Loucy (cell line): ENCODE measurements around the gene RHOF.
A peak's percentile ranks its signal among the peaks of the same experiment; 100 is the strongest.

ENCODE experiments used
- H2AFZ ChIP-seq: fragments of 200-600 bp; sonication (generic); 2 replicates; pipeline ENCODE4 v1.6.0; 2016; ENCODE audit warnings: antibody characterized with exemption, mild to moderate bottlenecking, low read length, moderate library complexity
- H3F3A ChIP-seq: fragments of 200-600 bp; 2 replicates; pipeline ENCODE4 v1.6.0; 2016; ENCODE audit warnings: antibody characterized with exemption, low read depth, mild to moderate bottlenecking
- H3K27me3 ChIP-seq: fragments of 200-600 bp; sonication (generic); 2 replicates; pipeline ENCODE4 v1.6.1; 2014; ENCODE audit warnings: low read length, mild to moderate bottlenecking; ENCODE audit not compliant: insufficient read depth, poor library complexity, severe bottlenecking
- H3K36me3 ChIP-seq: fragments of 200-600 bp; sonication (generic); 2 replicates; pipeline ENCODE4 v1.6.1; 2016; ENCODE audit warnings: low read length; ENCODE audit not compliant: insufficient read depth
- H3K4me1 ChIP-seq: fragments of 200-600 bp; sonication (generic); 2 replicates; pipeline ENCODE4 v1.5.1; 2014; ENCODE audit warnings: low read length, mild to moderate bottlenecking; ENCODE audit not compliant: insufficient read depth, poor library complexity, severe bottlenecking
- H3K4me2 ChIP-seq: fragments of 200-600 bp; sonication (generic); 2 replicates; pipeline ENCODE4 v1.6.0; 2014; ENCODE audit warnings: antibody characterized with exemption, low read length, low read depth, mild to moderate bottlenecking; ENCODE audit not compliant: poor library complexity, severe bottlenecking
- H3K4me3 ChIP-seq: fragments of 200-600 bp; sonication (generic); 2 replicates; pipeline ENCODE4 v1.5.1; 2014; ENCODE audit warnings: low read length, mild to moderate bottlenecking, mixed read lengths; ENCODE audit not compliant: poor library complexity, severe bottlenecking
- H3K79me2 ChIP-seq: fragments of 200-600 bp; sonication (generic); 2 replicates; pipeline ENCODE4 v1.6.1; 2014; ENCODE audit warnings: low read length; ENCODE audit not compliant: insufficient read depth
- H3K9ac ChIP-seq: fragments of 200-600 bp; sonication (generic); 2 replicates; pipeline ENCODE4 v1.6.0; 2014; ENCODE audit warnings: mild to moderate bottlenecking, low read depth, low read length, moderate library complexity; ENCODE audit not compliant: poor library complexity, severe bottlenecking
- H3K9me2 ChIP-seq: fragments of 200-600 bp; sonication (generic); replicated peaks from 2 replicates; pipeline ENCODE4 v1.6.1; 2016; ENCODE audit warnings: low read depth, low read length, mixed read lengths
- H3K9me3 ChIP-seq: fragments of 200-600 bp; sonication (generic); 2 replicates; pipeline ENCODE4 v1.6.1; 2014; ENCODE audit warnings: mild to moderate bottlenecking, antibody characterized with exemption, low read length, low read depth; ENCODE audit not compliant: insufficient read depth
- H4K20me1 ChIP-seq: fragments of 200-600 bp; sonication (generic); 2 replicates; pipeline ENCODE4 v1.6.0; 2014; ENCODE audit warnings: antibody characterized with exemption, low read length, mild to moderate bottlenecking; ENCODE audit not compliant: insufficient read depth, poor library complexity, severe bottlenecking
- EZH2phosphoT487 ChIP-seq: fragments of 200-600 bp; IDR thresholded peaks from 2 replicates; pipeline ENCODE4 v1.6.1; 2018; ENCODE audit warnings: antibody characterized with exemption, mild to moderate bottlenecking, moderate library complexity, borderline replicate concordance
- TF ChIP-seq, protein P1 (sequence below): fragments of 200-600 bp; sonication (generic); conservative IDR thresholded peaks from 2 replicates; pipeline ENCODE4 v1.5.1; 2014; ENCODE audit warnings: mild to moderate bottlenecking, antibody characterized with exemption, low read length

Gene RHOF

DNA sequence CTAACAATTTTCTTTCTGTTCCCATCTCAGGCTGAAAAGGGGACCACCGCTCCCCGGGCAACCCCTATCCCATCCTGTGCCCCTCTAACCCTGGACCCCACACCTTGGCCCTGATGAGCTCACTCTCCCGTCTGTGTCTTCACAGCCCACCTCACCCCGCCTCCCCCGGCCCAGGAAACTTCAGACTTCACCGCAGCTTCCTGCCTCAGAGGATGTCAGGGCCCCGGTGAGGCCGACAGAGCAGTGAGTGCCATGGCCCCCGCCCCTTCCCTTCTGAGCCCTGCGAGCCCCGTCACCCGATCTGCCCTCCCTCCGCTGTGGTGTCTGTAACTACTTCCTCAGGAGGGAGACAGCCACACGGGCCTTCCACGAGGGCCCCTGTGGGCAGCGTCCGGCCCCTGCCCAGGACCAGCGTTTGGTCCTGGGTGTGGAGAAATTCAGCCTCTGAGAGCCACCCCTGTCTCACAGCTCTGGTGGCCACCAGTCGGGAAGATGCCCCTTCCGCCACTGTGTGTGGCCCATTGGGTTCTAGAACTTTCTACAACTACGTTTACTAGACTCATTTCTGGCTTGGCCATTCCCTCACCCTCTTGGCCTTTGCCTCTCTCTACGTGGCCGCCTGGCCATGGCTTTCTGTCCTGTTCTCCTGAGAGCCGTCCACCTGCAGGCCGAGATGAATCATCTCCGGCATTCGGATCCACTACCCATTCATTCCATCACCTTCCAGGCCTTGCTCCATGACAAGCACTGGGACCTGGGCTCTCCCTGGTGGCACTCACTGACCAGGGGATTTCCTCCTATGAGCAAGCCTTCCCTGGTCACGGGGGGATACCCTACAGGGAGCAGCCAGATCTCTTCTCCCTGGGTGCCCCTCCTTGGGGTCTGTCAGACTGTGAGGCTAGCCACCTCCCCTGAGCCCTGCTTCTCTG lies 3.4 kb downstream of the RHOF start:
- H2AFZ ChIP-seq, result 0 out of 2 replicates have a peak overlapping the region, but pooled peaks have one; percentile 12
- peak overlapping the region; percentile 72 for H3K4me3 ChIP-seq
- peak overlapping the region; percentile 95 for H3K4me2 ChIP-seq

DNA sequence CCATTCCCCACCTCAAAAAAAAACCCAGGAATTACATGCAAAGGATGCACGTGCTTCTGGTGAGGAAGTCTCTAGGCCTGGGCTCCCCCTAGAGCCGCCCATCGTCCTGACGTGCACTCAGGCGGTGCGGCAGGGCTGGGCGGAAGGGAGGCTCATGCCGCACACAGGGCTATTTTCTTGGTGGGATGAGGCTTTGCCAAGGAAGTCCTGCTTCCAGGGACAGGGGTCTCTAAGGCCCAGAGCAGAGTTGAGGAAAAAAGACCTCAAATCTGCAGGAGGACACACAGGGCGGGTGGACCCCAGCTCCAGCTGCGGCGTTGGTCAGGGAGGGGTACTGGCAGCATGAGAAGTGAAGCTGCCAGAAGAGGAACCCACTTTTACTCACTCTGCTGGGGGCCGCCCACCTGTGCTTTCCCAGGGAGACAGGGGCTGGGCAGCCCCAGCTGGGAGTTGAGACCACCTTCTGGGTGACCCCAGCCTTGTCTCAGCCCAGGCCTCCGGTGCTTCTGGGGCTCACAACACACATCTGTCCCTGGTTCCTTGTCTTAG lies 4.2 kb downstream of the RHOF start:
- Histone ChIP-seq H3K79me2 (peaks cover 82% of the 10 kb centered on the region), H3K4me2 (peak overlapping the region; percentile 95), H2AFZ (no peak overlapping the region), H3K4me1 (peaks cover 59% of the 10 kb centered on the region), H3F3A (peaks cover 3% of the 10 kb centered on the region; the same call in 1 of the 2 replicates), H3K4me3 (peak overlapping the region; percentile 72), H4K20me1 (peaks cover 29% of the 10 kb centered on the region), H3K9me3 (no peaks in the 10 kb centered on the region), H3K27me3 (no peaks in the 10 kb centered on the region), H3K36me3 (peaks cover 5% of the 10 kb centered on the region; the same call in 1 of the 2 replicates), H3K9me2 (no peaks in the 10 kb centered on the region), H3K9ac (peak overlapping the region; percentile 77)
- TF ChIP-seq EZH2phosphoT487, result no peak
- TF ChIP-seq, protein P1, sequence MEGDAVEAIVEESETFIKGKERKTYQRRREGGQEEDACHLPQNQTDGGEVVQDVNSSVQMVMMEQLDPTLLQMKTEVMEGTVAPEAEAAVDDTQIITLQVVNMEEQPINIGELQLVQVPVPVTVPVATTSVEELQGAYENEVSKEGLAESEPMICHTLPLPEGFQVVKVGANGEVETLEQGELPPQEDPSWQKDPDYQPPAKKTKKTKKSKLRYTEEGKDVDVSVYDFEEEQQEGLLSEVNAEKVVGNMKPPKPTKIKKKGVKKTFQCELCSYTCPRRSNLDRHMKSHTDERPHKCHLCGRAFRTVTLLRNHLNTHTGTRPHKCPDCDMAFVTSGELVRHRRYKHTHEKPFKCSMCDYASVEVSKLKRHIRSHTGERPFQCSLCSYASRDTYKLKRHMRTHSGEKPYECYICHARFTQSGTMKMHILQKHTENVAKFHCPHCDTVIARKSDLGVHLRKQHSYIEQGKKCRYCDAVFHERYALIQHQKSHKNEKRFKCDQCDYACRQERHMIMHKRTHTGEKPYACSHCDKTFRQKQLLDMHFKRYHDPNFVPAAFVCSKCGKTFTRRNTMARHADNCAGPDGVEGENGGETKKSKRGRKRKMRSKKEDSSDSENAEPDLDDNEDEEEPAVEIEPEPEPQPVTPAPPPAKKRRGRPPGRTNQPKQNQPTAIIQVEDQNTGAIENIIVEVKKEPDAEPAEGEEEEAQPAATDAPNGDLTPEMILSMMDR, result no peak

More for the DNA sequence above, 3.4 kb downstream of the RHOF start:
- Histone ChIP-seq H3F3A (peaks cover 3% of the 10 kb centered on the region; the same call in 1 of the 2 replicates), H3K79me2 (peaks cover 74% of the 10 kb centered on the region), H3K9ac (peak overlapping the region; percentile 77), H3K27me3 (no peaks in the 10 kb centered on the region), H3K36me3 (peaks cover 5% of the 10 kb centered on the region; the same call in 1 of the 2 replicates), H4K20me1 (peaks cover 29% of the 10 kb centered on the region), H3K9me2 (no peaks in the 10 kb centered on the region), H3K9me3 (no peaks in the 10 kb centered on the region), H3K4me1 (peaks cover 62% of the 10 kb centered on the region)
- TF ChIP-seq EZH2phosphoT487, result no peak
- TF ChIP-seq, protein P1, result no peak

DNA sequence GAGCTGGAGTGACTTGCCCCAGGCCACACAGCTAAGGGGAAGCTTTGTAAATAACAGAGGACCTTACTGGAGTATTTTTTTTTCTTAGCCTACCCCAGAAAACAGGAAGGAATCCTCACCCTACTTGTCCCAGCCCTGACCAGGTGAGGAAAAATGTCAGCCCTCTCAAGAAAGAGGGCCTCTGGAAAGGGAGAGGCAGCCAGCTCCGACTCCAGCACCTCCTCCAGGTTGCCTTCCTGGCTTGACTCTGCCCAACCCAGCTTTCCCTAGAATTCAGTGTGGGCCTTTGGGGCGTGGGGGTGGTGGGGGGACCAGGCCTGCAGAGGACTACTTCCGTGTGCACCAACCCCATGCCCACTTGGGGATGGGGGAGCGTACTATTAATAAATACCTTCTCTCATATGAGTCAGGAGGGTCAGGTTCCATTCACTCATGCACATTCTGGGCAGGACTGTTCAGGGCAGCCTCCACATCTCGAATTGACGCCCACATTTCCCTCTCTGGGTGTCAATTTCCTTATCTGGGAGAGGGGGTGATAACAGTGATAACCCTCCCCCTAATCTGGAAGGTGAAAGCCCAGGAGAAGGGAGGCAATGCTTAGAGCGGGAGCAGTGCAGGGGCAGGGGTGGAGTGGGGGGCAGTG lies 5.2 kb downstream of the RHOF start:
- peak overlapping the region; percentile 77 for H3K9ac ChIP-seq
- H3K4me1 ChIP-seq, result peaks cover 58% of the 10 kb centered on the region

More for the DNA sequence above, 5.2 kb downstream of the RHOF start:
- no peaks in the 10 kb centered on the region for H3K27me3 ChIP-seq
- peak overlapping the region; percentile 72 for H3K4me3 ChIP-seq
- peaks cover 5% of the 10 kb centered on the region; the same call in 1 of the 2 replicates for H3K36me3 ChIP-seq
- no peaks in the 10 kb centered on the region for H3K9me3 ChIP-seq
- no peak overlapping the region for H2AFZ ChIP-seq
- no peaks in the 10 kb centered on the region for H3K9me2 ChIP-seq
- TF ChIP-seq, protein P1, result no peak
- no peak for TF ChIP-seq EZH2phosphoT487
- peak overlapping the region; percentile 95 for H3K4me2 ChIP-seq
- H3F3A ChIP-seq, result peaks cover 3% of the 10 kb centered on the region; the same call in 1 of the 2 replicates
- peaks cover 29% of the 10 kb centered on the region for H4K20me1 ChIP-seq
- H3K79me2 ChIP-seq, result peaks cover 89% of the 10 kb centered on the region
